Sciatic nerve (tissue), 2 donors: ENCODE results near the gene GDPD5. TPM values are rescaled to one million over a fixed set of nuclear protein-coding genes. Genes with fewer than 3 reads are reported as not detected.
A peak's percentile ranks its signal among the peaks of the same experiment; 100 is the strongest.

Experiments
- ATAC-seq: fragments of 200-7000 bp; cut with Tn5 transposase; one replicate; pipeline ENCODE4 v1.9.1; 2020; ENCODE audit warnings: mild to moderate bottlenecking, moderate library complexity
- DNase-seq: peaks from one replicate; pipeline ENCODE4 v3.0.0-alpha.2; 2020; ENCODE audit warnings: low spot score
- intact Hi-C: fragments of 100-400 bp; cut with DNase I; formaldehyde crosslinking; loops from one replicate; pipeline ENCODE4 v1.14.2; 2022
- total RNA-seq: library from RNA; stranded (reverse); fragmentation: NEBNext Ultra II Directional; extraction: Animal tissue kit (Norgen Biotek cat#: 25700); gene quantifications from one replicate; pipeline ENCODE4 v1.2.1, GENCODE V29; 2021
- donor health status: DM: no; HTN: no; CAD: no.
- donor health status: DM: no; HTN: no; CAD: no.

GDPD5 gene
- total RNA-seq, 1 donor from 2014 or later = 78.5 TPM

GRCh38 chr11:75440960-75441803 is 84.6 kb downstream of the GDPD5 start:
- DNase-seq (no peak), ATAC-seq (no peak)
- intact Hi-C loops = no loop called here

DNA sequence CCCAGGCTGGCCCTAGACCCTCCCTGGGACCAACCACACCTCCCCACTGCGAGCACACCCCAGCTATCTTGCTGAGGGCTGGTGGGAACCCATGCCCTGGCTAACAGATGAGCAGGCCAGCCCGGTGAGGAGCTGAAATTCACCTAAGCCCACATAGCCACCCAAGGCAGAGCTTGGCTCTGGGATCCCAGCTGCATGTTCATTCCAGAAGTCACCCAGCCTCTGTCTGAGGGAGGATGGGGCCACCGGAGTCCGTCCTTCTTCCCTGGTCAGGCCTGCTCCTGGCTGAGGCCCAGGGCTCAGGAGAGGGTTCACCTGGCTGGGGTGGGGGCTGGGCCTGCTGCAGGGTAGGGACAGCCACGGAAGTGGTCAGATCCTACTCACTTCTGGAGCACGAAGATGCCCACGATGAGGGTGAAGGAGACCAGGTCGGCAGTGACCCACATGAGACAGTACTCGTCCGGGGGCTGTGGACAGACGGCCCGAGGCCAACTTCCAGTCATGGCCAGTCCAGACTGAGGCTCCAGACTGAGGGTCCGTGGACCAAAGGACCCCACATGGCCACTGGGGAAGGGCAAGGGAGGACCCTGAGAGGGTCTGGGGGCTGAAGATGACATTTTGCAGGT is 86.1 kb downstream of the GDPD5 start:
- DNase-seq (no peak), ATAC-seq (no peak)
- intact Hi-C loops = no loop called here

- DNase-seq (no peak), ATAC-seq (no peak)
These were observed 86.7 kb downstream of the GDPD5 start for GRCh38 chr11:75439026-75439425.

DNA sequence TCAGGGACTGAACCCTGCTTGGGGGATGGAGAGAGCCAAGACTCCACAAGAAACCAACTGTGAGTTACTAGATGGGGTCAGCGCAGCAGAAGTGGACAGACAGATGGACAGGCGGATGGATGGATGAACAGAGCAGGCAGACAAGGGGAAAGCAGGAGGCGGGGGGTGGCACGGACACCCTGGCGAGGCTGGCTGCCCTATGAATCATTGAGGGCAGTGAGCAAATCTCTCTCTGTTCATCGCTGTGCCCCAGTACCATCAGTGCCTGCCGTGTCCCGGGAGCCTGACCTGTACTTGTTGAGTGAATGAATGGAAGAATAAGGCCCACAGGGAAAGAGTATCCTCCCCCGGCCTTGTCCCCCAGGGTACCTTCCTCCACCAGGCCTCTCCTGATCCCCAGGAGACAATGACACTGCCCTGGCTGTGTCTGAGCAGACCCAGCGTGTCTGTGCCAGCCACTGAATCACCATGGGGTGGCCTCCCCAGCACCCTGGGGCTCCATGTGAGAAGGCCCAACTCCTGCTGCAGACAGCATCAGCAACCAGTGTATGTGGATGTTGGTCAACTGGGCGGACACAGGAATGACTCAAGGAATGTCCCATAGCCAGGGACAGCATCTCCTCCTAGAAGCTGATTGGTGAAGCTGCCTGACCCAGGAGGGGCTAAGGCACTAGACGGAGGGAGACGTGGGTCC is 87.6 kb downstream of the GDPD5 start:
- DNase-seq (no peak), ATAC-seq (no peak)
- intact Hi-C loops = no loop called here

More at GRCh38 chr11:75439026-75439425, 86.7 kb downstream of the GDPD5 start:
- intact Hi-C loops = no loop called here

DNA sequence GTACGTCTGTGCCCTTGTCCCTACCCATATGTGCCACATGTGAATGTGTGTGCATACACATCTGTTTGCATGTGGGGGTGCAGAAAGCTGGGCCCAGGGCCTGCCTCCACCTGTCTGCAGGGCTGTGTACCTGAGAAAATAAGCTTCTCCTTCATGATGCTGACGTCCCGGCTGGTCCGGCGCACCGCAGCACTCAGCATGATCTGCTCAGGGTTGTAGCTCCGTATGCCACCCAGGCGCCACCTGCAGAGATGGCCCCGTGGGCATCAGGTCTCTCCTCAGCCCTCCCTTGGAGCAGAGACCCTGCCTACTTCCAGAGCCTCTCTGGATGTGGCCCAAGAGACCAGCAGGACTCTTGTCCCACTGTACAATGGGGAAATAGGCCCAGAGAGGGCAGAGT is 88.9 kb downstream of the GDPD5 start:
- DNase-seq (no peak), ATAC-seq (no peak)
- intact Hi-C loops = no loop called here

GRCh38 chr11:75435571-75435925 is 90.2 kb downstream of the GDPD5 start:
- intact Hi-C loops = no loop called here
- ATAC-seq (no peak), DNase-seq (no peak)

DNA sequence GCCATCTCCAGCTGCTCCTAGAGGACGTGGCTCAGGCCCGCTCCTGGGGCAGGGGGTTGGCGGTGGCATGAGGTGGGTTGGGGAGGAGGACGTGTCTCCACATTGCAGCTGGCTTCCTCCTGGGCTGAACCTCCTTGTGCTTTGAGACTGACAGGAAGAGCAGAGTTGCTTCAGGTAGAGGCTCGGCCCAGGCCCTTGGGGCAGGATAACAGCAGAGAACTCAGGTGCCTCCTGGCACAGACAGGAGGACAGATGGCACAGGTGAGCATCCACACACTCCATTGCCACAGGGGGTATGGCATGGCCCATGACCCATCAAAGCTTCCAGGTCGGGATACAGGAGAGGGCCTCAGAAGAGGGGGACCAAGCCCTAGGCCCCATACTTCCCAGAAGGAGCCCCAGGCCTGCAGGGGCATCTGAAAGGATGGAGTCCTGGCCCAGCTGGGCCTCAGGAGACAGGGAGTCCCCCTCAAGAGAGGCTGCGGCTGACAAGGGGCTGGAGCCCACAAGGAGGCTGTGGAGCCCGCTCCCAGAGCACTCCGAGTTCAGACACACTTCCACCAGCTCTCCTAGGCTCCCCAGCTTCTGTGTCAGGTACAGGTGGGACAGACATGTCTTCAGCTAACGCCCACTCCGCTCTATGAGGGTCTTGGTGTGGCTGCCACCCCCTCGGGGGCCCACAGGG is 90.7 kb downstream of the GDPD5 start:
- ATAC-seq = no peak
- DNase-seq = no peak
- intact Hi-C loops = no loop called here

DNA sequence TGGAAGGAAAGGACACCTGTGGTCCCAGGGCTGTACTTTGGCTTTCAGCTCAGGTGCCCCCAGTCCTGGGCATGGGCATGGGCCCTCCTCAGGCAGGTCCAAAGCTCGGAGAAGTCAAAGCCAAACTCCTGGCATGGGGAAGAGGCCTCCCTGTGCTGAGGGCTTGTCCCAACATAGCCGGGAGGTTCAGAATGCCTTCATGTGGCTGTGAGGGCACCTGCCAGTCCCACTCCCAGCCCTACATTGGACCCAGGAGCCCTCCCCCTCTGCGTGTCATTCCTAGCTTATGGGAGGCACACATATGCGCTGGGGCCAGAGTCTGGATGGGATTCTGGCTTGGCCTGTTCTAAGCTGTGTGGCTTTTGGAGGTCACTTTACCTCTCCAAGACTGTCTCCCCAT is 91.7 kb downstream of the GDPD5 start:
- intact Hi-C loops = no loop called here
- DNase-seq (no peak), ATAC-seq (no peak)

GRCh38 chr11:75433443-75433842 is 92.3 kb downstream of the GDPD5 start:
- ATAC-seq = no peak
- intact Hi-C loops = no loop called here
- no peak for DNase-seq

- intact Hi-C loops = no loop called here
- DNase-seq = no peak
- no peak for ATAC-seq
These were observed 92.8 kb downstream of the GDPD5 start, which contains the start of gene KLHL35 for GRCh38 chr11:75432911-75433321. Gene KLHL35 (minus strand): TSS chr11:75433203. CDS start chr11:75430629, 2,574 bp downstream.

DNA sequence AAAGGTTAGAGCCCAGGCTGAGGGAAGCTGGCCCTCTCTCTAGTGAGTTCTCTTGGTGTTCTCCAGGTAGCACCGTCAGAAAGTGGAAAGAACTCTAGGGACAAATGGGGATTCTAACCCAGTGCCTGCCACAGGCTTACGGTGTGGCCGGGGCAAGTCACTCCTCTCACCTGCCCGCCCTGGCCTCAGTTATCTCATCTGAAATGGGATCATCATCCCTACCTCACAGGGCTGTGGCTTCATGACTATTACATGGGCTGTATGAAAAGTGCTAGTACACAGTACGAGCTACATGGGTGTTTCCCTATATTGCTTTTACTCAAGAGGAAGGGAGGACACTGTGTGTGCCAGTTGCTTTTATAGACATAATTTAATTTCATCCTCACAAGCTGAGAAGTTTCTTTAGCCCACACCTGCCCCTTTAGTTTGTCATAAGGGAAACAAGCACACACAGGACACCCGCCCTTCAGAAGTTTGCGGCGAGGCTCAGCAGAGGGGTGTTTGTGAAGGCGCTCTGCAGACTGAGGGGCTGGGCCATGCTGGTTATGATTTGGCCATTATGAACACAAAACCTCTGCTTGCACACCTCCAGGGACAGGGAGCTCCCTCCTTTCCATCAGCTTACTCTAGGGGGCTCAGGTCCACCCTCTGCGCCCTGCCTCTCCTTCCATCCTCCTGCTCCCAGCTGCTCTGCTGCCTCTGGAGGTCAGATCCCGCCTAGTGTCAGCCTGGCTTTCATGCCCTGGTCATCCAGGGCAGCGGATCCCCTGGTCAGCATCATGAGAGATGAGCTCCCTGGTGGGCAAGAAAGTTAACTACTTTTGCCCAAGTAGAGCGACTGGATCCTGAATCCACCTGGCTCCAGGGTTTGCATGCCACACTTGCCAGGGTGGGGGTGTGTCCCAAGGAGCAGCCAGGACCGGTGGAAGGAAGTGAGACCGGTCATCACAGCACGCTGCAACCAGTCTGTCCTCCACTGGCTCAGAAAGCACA is 93.9 kb downstream of the GDPD5 start:
- ATAC-seq = no peak
- DNase-seq = no peak

DNA sequence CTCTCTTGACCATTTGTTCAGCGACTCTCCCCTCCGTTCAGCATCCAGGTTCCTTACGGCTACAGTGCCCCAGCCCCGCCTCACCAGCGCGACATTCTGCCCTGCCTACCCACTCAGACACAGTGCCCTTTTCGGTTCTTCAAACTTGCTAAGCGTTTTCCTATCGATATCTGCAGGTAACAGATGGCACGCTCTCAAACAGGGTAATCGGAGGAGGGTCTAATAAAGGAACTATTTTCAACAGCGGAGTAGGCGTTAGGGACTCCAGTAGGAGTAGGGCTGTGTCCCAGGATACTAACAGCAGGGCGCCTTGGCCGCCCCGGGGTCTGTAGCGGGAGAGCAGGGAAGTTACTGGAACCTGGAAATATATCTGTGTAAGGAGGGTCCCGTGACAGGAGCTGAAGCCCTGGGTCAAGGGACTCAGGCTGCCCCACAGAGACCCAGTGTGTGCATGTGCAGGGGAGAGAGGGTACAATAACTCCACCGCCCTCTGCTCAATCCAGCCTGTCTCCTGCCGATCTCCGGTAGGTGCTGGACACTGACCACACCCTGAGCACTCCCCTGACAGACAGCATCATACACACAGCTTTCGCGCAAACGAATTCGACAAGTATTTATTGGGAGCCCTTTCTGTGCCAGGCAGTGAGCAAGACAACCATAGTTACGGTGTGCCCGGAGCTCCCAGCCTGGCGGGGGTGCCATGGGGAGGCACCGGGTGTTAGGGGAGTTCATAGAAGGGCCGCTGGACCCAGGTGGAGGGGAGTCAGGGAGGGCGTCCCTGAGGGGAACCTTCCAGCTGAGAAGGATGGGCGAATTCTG is 94.8 kb downstream of the GDPD5 start:
- no peak for DNase-seq
- no peak for ATAC-seq
- intact Hi-C loops = no loop called here

More for the DNA sequence above, 93.9 kb downstream of the GDPD5 start:
- intact Hi-C loops = no loop called here

DNA sequence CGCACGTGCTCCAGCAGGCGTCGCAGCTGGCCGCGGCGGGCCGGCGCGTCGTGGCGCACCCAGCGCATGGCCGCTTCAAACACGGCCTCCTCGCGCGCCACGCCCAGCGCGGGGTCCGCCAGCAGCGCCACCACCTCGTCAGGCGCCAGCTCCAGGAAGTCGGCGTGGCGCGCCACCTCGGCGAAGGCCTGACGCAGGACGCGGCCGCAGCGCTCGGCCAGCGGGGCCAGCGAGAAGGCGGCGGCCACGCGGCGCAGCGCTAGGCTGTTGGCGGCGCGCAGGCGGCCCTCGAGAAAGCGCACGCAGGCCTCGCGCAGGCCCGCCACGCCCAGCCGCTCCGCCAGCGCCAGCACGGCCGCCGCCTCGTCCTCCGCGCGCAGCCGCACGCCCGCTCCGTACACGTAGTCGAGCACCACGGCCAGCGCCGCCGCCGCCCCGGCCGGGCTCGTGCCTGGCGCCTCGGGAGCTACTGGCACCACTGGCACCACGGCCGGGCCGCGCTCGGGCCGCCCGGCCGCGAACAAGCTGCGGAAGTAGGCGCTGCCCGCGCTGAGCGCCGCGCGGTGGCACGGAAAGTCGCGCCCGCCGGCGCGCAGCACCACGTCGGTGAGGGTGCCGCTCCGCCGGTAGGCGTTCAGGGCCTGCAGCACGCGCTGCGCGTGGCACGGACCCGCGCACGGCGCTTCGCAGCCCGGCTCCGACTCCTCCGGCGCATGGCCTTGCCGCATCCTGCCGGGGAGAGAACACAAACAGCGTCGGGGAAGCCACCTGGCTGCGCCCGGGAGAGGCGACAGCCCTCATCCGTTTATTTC is 95.6 kb downstream of the GDPD5 start:
- ATAC-seq (no peak), DNase-seq (no peak)
- intact Hi-C loops = no loop called here

DNA sequence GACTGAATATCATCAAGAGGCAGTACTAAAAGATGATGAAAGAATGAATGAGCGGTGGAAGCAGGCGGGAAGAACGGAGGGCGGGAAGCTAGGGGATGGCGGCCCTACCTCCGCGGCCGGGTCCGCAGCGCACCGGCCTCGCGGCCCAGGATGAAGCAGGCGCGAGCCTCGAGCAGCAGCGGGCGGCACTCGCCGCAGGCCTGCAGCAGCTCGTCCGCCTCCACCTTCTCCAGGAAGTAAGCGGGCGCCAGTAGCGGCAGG is 96.2 kb downstream of the GDPD5 start:
- DNase-seq (no peak), ATAC-seq (no peak)
- intact Hi-C loops = no loop called here

DNA sequence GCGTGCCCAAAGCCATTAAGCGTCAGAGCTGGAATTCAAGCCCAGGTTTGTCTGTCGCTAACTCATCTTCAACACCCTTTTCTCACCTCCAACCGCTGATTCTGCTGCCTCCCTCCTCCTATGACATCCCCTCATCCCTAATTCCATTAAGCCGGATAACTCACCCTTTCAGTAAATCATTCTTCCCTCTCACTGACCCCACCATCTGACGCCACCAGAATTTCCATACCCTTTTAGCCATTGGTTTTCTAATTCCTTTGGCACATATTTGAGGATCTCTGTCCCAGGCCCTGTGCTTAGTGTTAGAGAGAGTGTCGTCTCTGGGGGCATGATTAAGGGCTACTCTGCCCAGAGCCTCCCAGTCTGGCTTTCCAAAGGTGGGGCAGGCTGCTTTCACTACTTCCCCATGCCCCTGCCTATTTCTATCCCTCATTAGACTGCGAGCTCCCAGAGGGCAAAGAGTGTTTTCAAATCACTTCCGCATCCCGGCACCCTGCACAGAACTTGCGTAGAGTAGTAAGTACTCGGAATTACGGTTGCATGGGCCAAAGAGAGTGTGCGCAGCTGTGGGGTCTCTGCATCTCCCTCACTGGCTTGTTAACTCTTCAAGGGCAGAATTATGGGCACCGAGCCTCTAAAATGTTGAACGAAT is 96.6 kb downstream of the GDPD5 start:
- DNase-seq = no peak
- intact Hi-C loops = no loop called here

GRCh38 chr11:75428281-75428724 is 97.4 kb downstream of the GDPD5 start:
- ATAC-seq (peak; percentile 95), DNase-seq (peak; percentile 94)
- intact Hi-C loops = no loop called here

More for the DNA sequence above, 96.6 kb downstream of the GDPD5 start:
- no peak for ATAC-seq
